Loucy (cell line): ENCODE results near the gene MAD1L1.
A peak's percentile ranks its signal among the peaks of the same experiment; 100 is the strongest.

ENCODE experiments used
- H2AFZ ChIP-seq: fragments of 200-600 bp; sonication (generic); 2 replicates; pipeline ENCODE4 v1.6.0; 2016; ENCODE audit warnings: antibody characterized with exemption, mild to moderate bottlenecking, low read length, moderate library complexity
- H3F3A ChIP-seq: fragments of 200-600 bp; 2 replicates; pipeline ENCODE4 v1.6.0; 2016; ENCODE audit warnings: antibody characterized with exemption, low read depth, mild to moderate bottlenecking
- H3K27me3 ChIP-seq: fragments of 200-600 bp; sonication (generic); 2 replicates; pipeline ENCODE4 v1.6.1; 2014; ENCODE audit warnings: low read length, mild to moderate bottlenecking; ENCODE audit not compliant: insufficient read depth, poor library complexity, severe bottlenecking
- H3K36me3 ChIP-seq: fragments of 200-600 bp; sonication (generic); 2 replicates; pipeline ENCODE4 v1.6.1; 2016; ENCODE audit warnings: low read length; ENCODE audit not compliant: insufficient read depth
- H3K4me1 ChIP-seq: fragments of 200-600 bp; sonication (generic); 2 replicates; pipeline ENCODE4 v1.5.1; 2014; ENCODE audit warnings: low read length, mild to moderate bottlenecking; ENCODE audit not compliant: insufficient read depth, poor library complexity, severe bottlenecking
- H3K4me2 ChIP-seq: fragments of 200-600 bp; sonication (generic); 2 replicates; pipeline ENCODE4 v1.6.0; 2014; ENCODE audit warnings: antibody characterized with exemption, low read length, low read depth, mild to moderate bottlenecking; ENCODE audit not compliant: poor library complexity, severe bottlenecking
- H3K4me3 ChIP-seq: fragments of 200-600 bp; sonication (generic); 2 replicates; pipeline ENCODE4 v1.5.1; 2014; ENCODE audit warnings: low read length, mild to moderate bottlenecking, mixed read lengths; ENCODE audit not compliant: poor library complexity, severe bottlenecking
- H3K79me2 ChIP-seq: fragments of 200-600 bp; sonication (generic); 2 replicates; pipeline ENCODE4 v1.6.1; 2014; ENCODE audit warnings: low read length; ENCODE audit not compliant: insufficient read depth
- H3K9ac ChIP-seq: fragments of 200-600 bp; sonication (generic); 2 replicates; pipeline ENCODE4 v1.6.0; 2014; ENCODE audit warnings: mild to moderate bottlenecking, low read depth, low read length, moderate library complexity; ENCODE audit not compliant: poor library complexity, severe bottlenecking
- H3K9me2 ChIP-seq: fragments of 200-600 bp; sonication (generic); replicated peaks from 2 replicates; pipeline ENCODE4 v1.6.1; 2016; ENCODE audit warnings: low read depth, low read length, mixed read lengths
- H3K9me3 ChIP-seq: fragments of 200-600 bp; sonication (generic); 2 replicates; pipeline ENCODE4 v1.6.1; 2014; ENCODE audit warnings: mild to moderate bottlenecking, antibody characterized with exemption, low read length, low read depth; ENCODE audit not compliant: insufficient read depth
- H4K20me1 ChIP-seq: fragments of 200-600 bp; sonication (generic); 2 replicates; pipeline ENCODE4 v1.6.0; 2014; ENCODE audit warnings: antibody characterized with exemption, low read length, mild to moderate bottlenecking; ENCODE audit not compliant: insufficient read depth, poor library complexity, severe bottlenecking
- EZH2phosphoT487 ChIP-seq: fragments of 200-600 bp; IDR thresholded peaks from 2 replicates; pipeline ENCODE4 v1.6.1; 2018; ENCODE audit warnings: antibody characterized with exemption, mild to moderate bottlenecking, moderate library complexity, borderline replicate concordance
- TF ChIP-seq, protein P1 (sequence below): fragments of 200-600 bp; sonication (generic); conservative IDR thresholded peaks from 2 replicates; pipeline ENCODE4 v1.5.1; 2014; ENCODE audit warnings: mild to moderate bottlenecking, antibody characterized with exemption, low read length

Gene MAD1L1

DNA sequence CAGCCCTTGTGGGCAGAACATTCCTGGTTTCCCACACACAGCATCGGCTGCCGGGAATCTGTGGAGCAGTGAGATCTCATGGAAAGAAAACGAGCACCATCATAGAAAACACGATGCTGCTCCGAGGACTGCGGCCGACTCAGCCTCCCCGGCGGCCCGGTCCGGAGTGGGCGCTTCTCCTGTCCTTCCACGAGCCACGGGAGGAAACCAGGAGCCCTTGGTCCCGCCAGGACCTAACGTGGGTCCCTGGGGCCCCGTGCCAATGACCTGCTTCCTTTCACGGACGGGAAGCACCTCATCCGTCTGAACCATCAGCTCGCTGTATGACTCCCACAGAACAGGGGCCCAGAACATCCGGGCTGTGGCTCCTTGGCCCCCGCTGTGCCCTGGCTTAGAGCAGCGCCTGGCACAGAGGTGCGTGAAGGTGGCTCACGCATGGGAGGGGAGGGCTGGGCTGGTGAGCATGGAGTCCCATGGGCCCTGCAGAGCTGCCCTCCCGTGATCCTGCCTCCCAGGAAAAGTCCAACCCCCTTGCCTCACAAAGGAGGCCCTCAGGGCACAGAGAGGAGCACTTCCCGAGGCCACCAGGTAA lies 280.5 kb downstream of the MAD1L1 start:
- no peaks in the 10 kb centered on the region for H3K79me2 ChIP-seq
- H3K4me2 ChIP-seq = no peak overlapping the region
- peaks cover 14% of the 10 kb centered on the region; the same call in 1 of the 2 replicates for H3K36me3 ChIP-seq
- no peak overlapping the region for H3K9ac ChIP-seq
- H3K9me2 ChIP-seq = no peaks in the 10 kb centered on the region
- H3F3A ChIP-seq = no peaks in the 10 kb centered on the region
- no peak for TF ChIP-seq EZH2phosphoT487
- TF ChIP-seq, protein P1, sequence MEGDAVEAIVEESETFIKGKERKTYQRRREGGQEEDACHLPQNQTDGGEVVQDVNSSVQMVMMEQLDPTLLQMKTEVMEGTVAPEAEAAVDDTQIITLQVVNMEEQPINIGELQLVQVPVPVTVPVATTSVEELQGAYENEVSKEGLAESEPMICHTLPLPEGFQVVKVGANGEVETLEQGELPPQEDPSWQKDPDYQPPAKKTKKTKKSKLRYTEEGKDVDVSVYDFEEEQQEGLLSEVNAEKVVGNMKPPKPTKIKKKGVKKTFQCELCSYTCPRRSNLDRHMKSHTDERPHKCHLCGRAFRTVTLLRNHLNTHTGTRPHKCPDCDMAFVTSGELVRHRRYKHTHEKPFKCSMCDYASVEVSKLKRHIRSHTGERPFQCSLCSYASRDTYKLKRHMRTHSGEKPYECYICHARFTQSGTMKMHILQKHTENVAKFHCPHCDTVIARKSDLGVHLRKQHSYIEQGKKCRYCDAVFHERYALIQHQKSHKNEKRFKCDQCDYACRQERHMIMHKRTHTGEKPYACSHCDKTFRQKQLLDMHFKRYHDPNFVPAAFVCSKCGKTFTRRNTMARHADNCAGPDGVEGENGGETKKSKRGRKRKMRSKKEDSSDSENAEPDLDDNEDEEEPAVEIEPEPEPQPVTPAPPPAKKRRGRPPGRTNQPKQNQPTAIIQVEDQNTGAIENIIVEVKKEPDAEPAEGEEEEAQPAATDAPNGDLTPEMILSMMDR = no peak
- H3K27me3 ChIP-seq = no peaks in the 10 kb centered on the region
- peaks cover 25% of the 10 kb centered on the region for H3K4me1 ChIP-seq
- no peak overlapping the region for H2AFZ ChIP-seq
- no peaks in the 10 kb centered on the region for H4K20me1 ChIP-seq
- H3K9me3 ChIP-seq = no peaks in the 10 kb centered on the region
- H3K4me3 ChIP-seq = no peak overlapping the region

DNA sequence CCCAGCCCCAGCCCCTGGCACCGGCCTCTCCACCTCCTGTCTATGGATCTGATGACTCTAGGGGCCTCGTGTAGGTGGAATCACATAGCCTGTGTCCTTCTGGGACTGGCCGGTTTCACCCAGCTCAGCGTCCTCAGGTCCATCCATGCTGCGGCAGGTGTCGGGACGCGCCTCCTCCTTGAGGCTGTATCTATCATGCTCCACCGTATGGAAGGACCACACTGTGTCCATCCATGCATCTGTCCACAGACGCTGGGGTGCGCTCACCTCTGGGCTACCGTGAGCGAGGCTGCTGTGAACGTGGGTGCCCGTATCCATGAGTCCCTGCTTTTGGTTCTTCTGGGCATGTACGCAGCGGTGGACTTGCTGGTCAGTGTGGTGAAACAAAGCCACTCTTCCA lies 281.1 kb downstream of the MAD1L1 start:
- Histone ChIP-seq H2AFZ (no peak overlapping the region), H3K4me1 (peaks cover 19% of the 10 kb centered on the region), H3K9ac (no peak overlapping the region)

DNA sequence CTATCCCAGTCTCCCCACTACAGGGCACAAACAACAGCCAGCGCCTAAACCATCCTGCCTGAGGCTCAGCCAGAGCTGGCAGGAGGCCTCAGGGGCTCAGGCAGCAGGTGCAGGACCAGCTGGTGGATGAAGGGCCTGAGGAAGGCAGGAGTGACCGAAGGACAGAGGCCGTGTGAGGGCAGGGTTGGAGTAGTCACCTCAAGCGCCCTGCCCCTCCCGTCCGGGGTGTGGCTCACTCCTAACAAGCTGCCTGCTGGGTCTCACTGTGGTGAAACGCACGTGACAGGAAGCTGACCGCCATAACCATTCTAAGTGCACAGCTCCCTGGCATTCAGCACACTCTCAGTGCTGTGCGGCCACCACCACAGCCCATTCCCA lies 281.6 kb downstream of the MAD1L1 start:
- no peaks in the 10 kb centered on the region for H3K9me2 ChIP-seq
- H4K20me1 ChIP-seq = no peaks in the 10 kb centered on the region
- H3K9me3 ChIP-seq = no peaks in the 10 kb centered on the region
- H2AFZ ChIP-seq = no peak overlapping the region
- no peaks in the 10 kb centered on the region for H3F3A ChIP-seq
- no peak overlapping the region for H3K4me2 ChIP-seq
- H3K4me3 ChIP-seq = no peak overlapping the region
- no peaks in the 10 kb centered on the region for H3K79me2 ChIP-seq
- peak overlapping the region; percentile 16 for H3K9ac ChIP-seq
- no peak for TF ChIP-seq EZH2phosphoT487
- TF ChIP-seq, protein P1 = no peak
- H3K4me1 ChIP-seq = peaks cover 14% of the 10 kb centered on the region
- no peaks in the 10 kb centered on the region for H3K27me3 ChIP-seq
- peaks cover 14% of the 10 kb centered on the region; the same call in 1 of the 2 replicates for H3K36me3 ChIP-seq

More for the DNA sequence above, 281.1 kb downstream of the MAD1L1 start:
- H3K4me2 ChIP-seq = no peak overlapping the region
- no peaks in the 10 kb centered on the region for H3K9me3 ChIP-seq
- H3K9me2 ChIP-seq = no peaks in the 10 kb centered on the region
- H4K20me1 ChIP-seq = no peaks in the 10 kb centered on the region
- H3K4me3 ChIP-seq = no peak overlapping the region
- H3F3A ChIP-seq = no peaks in the 10 kb centered on the region
- H3K36me3 ChIP-seq = peaks cover 14% of the 10 kb centered on the region; the same call in 1 of the 2 replicates
- H3K79me2 ChIP-seq = no peaks in the 10 kb centered on the region
- TF ChIP-seq EZH2phosphoT487 = no peak
- TF ChIP-seq, protein P1 = no peak
- H3K27me3 ChIP-seq = no peaks in the 10 kb centered on the region
